Esophagus squamous epithelium (tissue), 4 donors: ENCODE data around the gene ACTN4.

Experiments used
- POLR2A ChIP-seq, 4 donors: fragments of 450-650 bp; IDR thresholded peaks; one replicate each; pipeline ENCODE4 v1.6.1; 2017; ENCODE audit warnings: antibody characterized with exemption in 4 of 4, mild to moderate bottlenecking in 4 of 4, moderate library complexity in 3 of 4
- TF ChIP-seq, protein P1 (sequence below), 6 experiments: fragments of 450-650 bp in 4 of 6; fragments of 200-600 bp in 2 of 6; sonication (generic) in 2 of 6; IDR thresholded peaks; one replicate each; pipeline ENCODE4 v1.5.1; 2016 to 2019; ENCODE audit warnings: antibody characterized with exemption in 6 of 6, mild to moderate bottlenecking in 4 of 6, moderate library complexity in 4 of 6

DNA sequence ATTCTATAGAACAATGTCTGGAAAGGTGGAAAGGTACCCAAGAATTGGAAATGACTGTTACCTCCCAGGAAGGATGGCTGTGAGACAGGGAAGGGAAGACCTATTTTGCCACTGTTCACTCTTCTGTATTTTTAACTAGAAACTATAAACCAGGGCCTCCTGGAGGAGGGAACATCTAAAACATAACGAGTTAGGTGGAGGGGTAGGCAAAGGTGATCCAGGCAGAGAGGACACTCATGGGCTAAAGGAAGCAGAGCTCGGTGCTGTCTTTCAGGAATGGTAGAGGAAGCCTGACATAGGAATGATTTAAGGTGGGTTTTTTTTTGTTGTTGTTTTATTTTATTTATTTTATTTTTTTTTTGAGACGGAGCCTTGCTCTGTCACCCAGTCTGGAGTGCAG is 22.6 kb upstream of the ACTN4 start:
- TF ChIP-seq, protein P1, sequence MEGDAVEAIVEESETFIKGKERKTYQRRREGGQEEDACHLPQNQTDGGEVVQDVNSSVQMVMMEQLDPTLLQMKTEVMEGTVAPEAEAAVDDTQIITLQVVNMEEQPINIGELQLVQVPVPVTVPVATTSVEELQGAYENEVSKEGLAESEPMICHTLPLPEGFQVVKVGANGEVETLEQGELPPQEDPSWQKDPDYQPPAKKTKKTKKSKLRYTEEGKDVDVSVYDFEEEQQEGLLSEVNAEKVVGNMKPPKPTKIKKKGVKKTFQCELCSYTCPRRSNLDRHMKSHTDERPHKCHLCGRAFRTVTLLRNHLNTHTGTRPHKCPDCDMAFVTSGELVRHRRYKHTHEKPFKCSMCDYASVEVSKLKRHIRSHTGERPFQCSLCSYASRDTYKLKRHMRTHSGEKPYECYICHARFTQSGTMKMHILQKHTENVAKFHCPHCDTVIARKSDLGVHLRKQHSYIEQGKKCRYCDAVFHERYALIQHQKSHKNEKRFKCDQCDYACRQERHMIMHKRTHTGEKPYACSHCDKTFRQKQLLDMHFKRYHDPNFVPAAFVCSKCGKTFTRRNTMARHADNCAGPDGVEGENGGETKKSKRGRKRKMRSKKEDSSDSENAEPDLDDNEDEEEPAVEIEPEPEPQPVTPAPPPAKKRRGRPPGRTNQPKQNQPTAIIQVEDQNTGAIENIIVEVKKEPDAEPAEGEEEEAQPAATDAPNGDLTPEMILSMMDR (IDR thresholded peaks at IDR 0.05) = no peak
- no peak for TF ChIP-seq POLR2A (IDR thresholded peaks at IDR 0.05)
